ENCODE results near the gene LRRC49.

Gene LRRC49

DNA sequence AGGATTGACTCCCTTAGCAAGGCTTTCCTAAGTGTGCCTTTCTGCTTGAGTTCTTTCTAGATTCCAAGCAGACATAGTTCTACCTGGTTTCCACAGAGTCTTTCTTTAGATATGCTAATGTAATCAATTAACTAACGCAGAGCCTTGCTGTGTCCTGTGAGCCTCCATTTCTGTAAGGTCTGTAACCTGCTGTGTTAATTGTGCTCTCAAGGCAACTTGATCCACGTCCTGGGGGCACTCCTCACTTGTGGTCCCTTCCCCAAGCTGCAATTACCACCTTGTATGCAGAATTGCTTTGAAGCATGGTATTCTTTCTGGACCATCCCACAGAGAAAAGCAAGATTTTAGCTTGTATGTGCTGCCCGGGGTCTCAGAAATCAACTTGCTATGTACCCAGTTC lies 193.2 kb downstream of the LRRC49 start:
- no peak overlapping the region for H4K8ac ChIP-seq (ENCODE audit: low read length)
- H3K79me1 ChIP-seq (replicated peaks; ENCODE audit: low read length, poor library complexity, severe bottlenecking): no peaks in the 10 kb centered on the region
- no peak overlapping the region for H3K18ac ChIP-seq (ENCODE audit: low read depth in 1 of 2, low read length in 2 of 2)
- no peak overlapping the region for H3K4me3 ChIP-seq (ENCODE audit: insufficient read depth in 1 of 2, low read depth in 1 of 2, low read length in 2 of 2)
- no peak overlapping the region for H4K91ac ChIP-seq (ENCODE audit: low read length)
- no peak overlapping the region for H3K4ac ChIP-seq (ENCODE audit: low read depth in 1 of 2, low read length in 2 of 2)
- H3K4me1 ChIP-seq (ENCODE audit: control insufficient read depth, insufficient read depth, low read depth, low read length): no peaks in the 10 kb centered on the region
- H3K23ac ChIP-seq (ENCODE audit: low read length in 2 of 2): no peak overlapping the region
- H2BK5ac ChIP-seq (ENCODE audit: low read depth, low read length, poor library complexity, severe bottlenecking): no peak overlapping the region
- H2BK120ac ChIP-seq (ENCODE audit: low read depth, low read length): no peak overlapping the region
- H3K14ac ChIP-seq (ENCODE audit: low read length in 2 of 2): no peak overlapping the region
- H2AFZ ChIP-seq (ENCODE audit: low read depth, low read length): no peak overlapping the region
- no peaks in the 10 kb centered on the region for H3K27me3 ChIP-seq (ENCODE audit: control insufficient read depth in 1 of 2, insufficient read depth in 1 of 2, low read length in 2 of 2)
- no peak overlapping the region for H3K9ac ChIP-seq (ENCODE audit: low read length)
- H3K27ac ChIP-seq (ENCODE audit: low read length, poor library complexity, severe bottlenecking): no peak overlapping the region
- peaks cover 10% of the 10 kb centered on the region for H3K9me3 ChIP-seq (ENCODE audit: control insufficient read depth, low read length)
- no peak overlapping the region for H2BK12ac ChIP-seq (ENCODE audit: low read length in 2 of 2)
- WGBS: 38% methylated on average over 3 of the region's 3 CpGs
- no peak overlapping the region for H2AK5ac ChIP-seq (ENCODE audit: low read length, severe bottlenecking)
- no peak overlapping the region for H2BK15ac ChIP-seq (ENCODE audit: low read depth, poor library complexity, severe bottlenecking)
- no peaks in the 10 kb centered on the region for H3K36me3 ChIP-seq (ENCODE audit: control insufficient read depth in 1 of 2, insufficient read depth in 2 of 2, low read depth in 1 of 2, low read length in 2 of 2)
- DNase-seq: no peak
- no peak overlapping the region for H3K4me2 ChIP-seq (ENCODE audit: low read length, poor library complexity, severe bottlenecking)

DNA sequence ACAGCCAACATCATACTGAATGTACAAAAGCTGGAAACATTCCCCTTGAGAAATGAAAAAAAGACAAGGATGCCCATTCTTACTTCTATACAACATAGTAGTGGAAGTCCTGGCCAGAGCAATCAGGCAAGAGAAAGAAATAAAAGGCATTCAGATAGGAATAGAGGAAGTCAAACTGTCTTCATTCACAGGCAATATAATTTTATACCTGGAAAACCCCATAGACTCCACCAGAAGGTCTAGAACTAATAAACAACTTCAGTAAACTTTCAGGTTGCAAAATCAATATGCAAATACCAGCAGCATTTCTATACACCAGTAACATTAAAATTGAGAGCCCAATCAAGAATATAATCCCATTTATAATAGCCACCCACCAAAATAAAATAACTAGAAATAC lies 195.5 kb downstream of the LRRC49 start:
- Histone ChIP-seq H3K4me2 (ENCODE audit: low read length, poor library complexity, severe bottlenecking) (no peak overlapping the region), H2BK12ac (ENCODE audit: low read length in 2 of 2) (no peak overlapping the region), H3K9me3 (ENCODE audit: control insufficient read depth, low read length) (peaks cover 10% of the 10 kb centered on the region), H3K14ac (ENCODE audit: low read length in 2 of 2) (no peak overlapping the region), H3K9ac (ENCODE audit: low read length) (no peak overlapping the region), H2AK5ac (ENCODE audit: low read length, severe bottlenecking) (no peak overlapping the region), H3K4ac (ENCODE audit: low read depth in 1 of 2, low read length in 2 of 2) (no peak overlapping the region), H2AFZ (ENCODE audit: low read depth, low read length) (no peak overlapping the region), H4K8ac (ENCODE audit: low read length) (no peak overlapping the region), H3K27ac (ENCODE audit: low read length, poor library complexity, severe bottlenecking) (no peak overlapping the region), H3K18ac (ENCODE audit: low read depth in 1 of 2, low read length in 2 of 2) (no peak overlapping the region), H2BK15ac (ENCODE audit: low read depth, poor library complexity, severe bottlenecking) (no peak overlapping the region), H2BK5ac (ENCODE audit: low read depth, low read length, poor library complexity, severe bottlenecking) (no peak overlapping the region), H3K79me1 (replicated peaks; ENCODE audit: low read length, poor library complexity, severe bottlenecking) (no peaks in the 10 kb centered on the region), H2BK120ac (ENCODE audit: low read depth, low read length) (no peak overlapping the region), H3K4me1 (ENCODE audit: control insufficient read depth, insufficient read depth, low read depth, low read length) (peaks cover 3% of the 10 kb centered on the region), H4K91ac (ENCODE audit: low read length) (no peak overlapping the region), H3K23ac (ENCODE audit: low read length in 2 of 2) (no peak overlapping the region), H3K36me3 (ENCODE audit: control insufficient read depth in 1 of 2, insufficient read depth in 2 of 2, low read depth in 1 of 2, low read length in 2 of 2) (no peaks in the 10 kb centered on the region), H3K4me3 (ENCODE audit: insufficient read depth in 1 of 2, low read depth in 1 of 2, low read length in 2 of 2) (no peak overlapping the region), H3K27me3 (ENCODE audit: control insufficient read depth in 1 of 2, insufficient read depth in 1 of 2, low read length in 2 of 2) (no peaks in the 10 kb centered on the region)
- no peak for DNase-seq

DNA sequence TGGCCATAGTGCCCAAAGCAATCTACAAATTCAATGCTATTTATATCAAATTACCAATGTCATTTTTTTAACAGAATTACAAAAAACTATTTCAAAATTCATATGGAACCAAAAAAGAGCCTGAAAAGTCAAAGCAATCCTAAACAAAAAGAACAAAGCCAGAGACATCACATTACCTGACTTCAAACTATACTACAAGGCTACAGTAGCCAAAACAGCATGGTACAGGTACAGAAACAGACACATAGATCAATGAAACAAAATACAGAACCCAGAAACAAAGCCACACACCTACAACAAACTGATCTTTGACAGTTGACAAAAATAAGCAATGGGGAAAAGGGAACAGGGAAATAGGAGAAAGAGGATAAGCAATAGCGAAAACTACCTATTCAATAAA lies 196.1 kb downstream of the LRRC49 start:
- Histone ChIP-seq H3K4me1 (ENCODE audit: control insufficient read depth, insufficient read depth, low read depth, low read length) (peaks cover 7% of the 10 kb centered on the region), H3K27ac (ENCODE audit: low read length, poor library complexity, severe bottlenecking) (no peak overlapping the region), H2AFZ (ENCODE audit: low read depth, low read length) (no peak overlapping the region), H4K8ac (ENCODE audit: low read length) (no peak overlapping the region), H3K79me1 (replicated peaks; ENCODE audit: low read length, poor library complexity, severe bottlenecking) (no peaks in the 10 kb centered on the region), H3K4me3 (ENCODE audit: insufficient read depth in 1 of 2, low read depth in 1 of 2, low read length in 2 of 2) (no peak overlapping the region), H2BK12ac (ENCODE audit: low read length in 2 of 2) (no peak overlapping the region), H3K14ac (ENCODE audit: low read length in 2 of 2) (no peak overlapping the region), H3K4ac (ENCODE audit: low read depth in 1 of 2, low read length in 2 of 2) (no peak overlapping the region), H3K18ac (ENCODE audit: low read depth in 1 of 2, low read length in 2 of 2) (no peak overlapping the region), H3K27me3 (ENCODE audit: control insufficient read depth in 1 of 2, insufficient read depth in 1 of 2, low read length in 2 of 2) (no peaks in the 10 kb centered on the region), H2BK15ac (ENCODE audit: low read depth, poor library complexity, severe bottlenecking) (no peak overlapping the region), H3K9ac (ENCODE audit: low read length) (no peak overlapping the region), H2BK120ac (ENCODE audit: low read depth, low read length) (no peak overlapping the region), H4K91ac (ENCODE audit: low read length) (no peak overlapping the region), H3K36me3 (ENCODE audit: control insufficient read depth in 1 of 2, insufficient read depth in 2 of 2, low read depth in 1 of 2, low read length in 2 of 2) (no peaks in the 10 kb centered on the region), H2BK5ac (ENCODE audit: low read depth, low read length, poor library complexity, severe bottlenecking) (no peak overlapping the region), H3K23ac (ENCODE audit: low read length in 2 of 2) (no peak overlapping the region), H3K4me2 (ENCODE audit: low read length, poor library complexity, severe bottlenecking) (no peak overlapping the region), H2AK5ac (ENCODE audit: low read length, severe bottlenecking) (no peak overlapping the region), H3K9me3 (ENCODE audit: control insufficient read depth, low read length) (peaks cover 10% of the 10 kb centered on the region)
- 80% methylated on average over 1 of the region's 1 CpG for WGBS
- DNase-seq: no peak

DNA sequence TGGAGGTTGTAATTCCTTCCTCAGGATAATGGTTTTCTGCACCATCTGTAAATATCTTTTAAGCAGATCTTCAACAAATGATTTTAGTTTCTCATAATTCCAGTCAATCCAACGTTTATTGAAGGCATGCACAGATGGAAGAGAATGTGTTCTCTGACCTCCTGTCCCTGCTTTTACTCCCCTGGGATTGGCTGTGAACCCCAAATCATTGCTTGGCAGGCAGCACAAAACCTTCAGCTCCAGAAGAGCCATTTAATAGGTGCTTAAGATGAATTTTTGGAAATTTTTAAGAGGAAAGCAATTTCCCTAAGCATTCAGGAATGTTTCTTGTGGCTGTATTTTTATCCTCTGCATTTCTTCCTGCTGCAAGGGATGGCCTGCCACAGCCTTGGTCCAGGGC lies 197.2 kb downstream of the LRRC49 start:
- no peak for DNase-seq
- Histone ChIP-seq H2BK120ac (ENCODE audit: low read depth, low read length) (no peak overlapping the region), H3K4me2 (ENCODE audit: low read length, poor library complexity, severe bottlenecking) (no peak overlapping the region), H2BK5ac (ENCODE audit: low read depth, low read length, poor library complexity, severe bottlenecking) (no peak overlapping the region), H3K4ac (ENCODE audit: low read depth in 1 of 2, low read length in 2 of 2) (no peak overlapping the region), H3K36me3 (ENCODE audit: control insufficient read depth in 1 of 2, insufficient read depth in 2 of 2, low read depth in 1 of 2, low read length in 2 of 2) (no peaks in the 10 kb centered on the region), H3K4me1 (ENCODE audit: control insufficient read depth, insufficient read depth, low read depth, low read length) (peaks cover 7% of the 10 kb centered on the region), H3K4me3 (ENCODE audit: insufficient read depth in 1 of 2, low read depth in 1 of 2, low read length in 2 of 2) (no peak overlapping the region), H3K27me3 (ENCODE audit: control insufficient read depth in 1 of 2, insufficient read depth in 1 of 2, low read length in 2 of 2) (no peaks in the 10 kb centered on the region), H2BK15ac (ENCODE audit: low read depth, poor library complexity, severe bottlenecking) (no peak overlapping the region), H3K9me3 (ENCODE audit: control insufficient read depth, low read length) (peaks cover 10% of the 10 kb centered on the region), H2AFZ (ENCODE audit: low read depth, low read length) (no peak overlapping the region), H3K14ac (ENCODE audit: low read length in 2 of 2) (no peak overlapping the region), H4K8ac (ENCODE audit: low read length) (no peak overlapping the region), H2BK12ac (ENCODE audit: low read length in 2 of 2) (no peak overlapping the region), H3K27ac (ENCODE audit: low read length, poor library complexity, severe bottlenecking) (no peak overlapping the region), H4K91ac (ENCODE audit: low read length) (no peak overlapping the region), H3K79me1 (replicated peaks; ENCODE audit: low read length, poor library complexity, severe bottlenecking) (no peaks in the 10 kb centered on the region), H3K18ac (ENCODE audit: low read depth in 1 of 2, low read length in 2 of 2) (no peak overlapping the region), H3K23ac (ENCODE audit: low read length in 2 of 2) (no peak overlapping the region), H3K9ac (ENCODE audit: low read length) (no peak overlapping the region), H2AK5ac (ENCODE audit: low read length, severe bottlenecking) (no peak overlapping the region)
- 50% methylated on average over 1 of the region's 1 CpG for WGBS
